Endothelial cell of umbilical vein (primary cell): ENCODE results near the gene ACADVL.

Experiments used
- CTCF ChIP-seq, 2 donors: IDR thresholded peaks; 1 replicate in 1 of 2; 2 replicates in 1 of 2; pipeline ENCODE4 v1.5.1; 2011; ENCODE audit warnings: low read length in 2 of 2, mild to moderate bottlenecking in 2 of 2, moderate library complexity in 2 of 2, control low read depth in 1 of 2, inconsistent platforms in 1 of 2, low read depth in 1 of 2; ENCODE audit not compliant: insufficient read depth in 1 of 2; ENCODE audit errors: extremely low read depth in 1 of 2
- MYC ChIP-seq: IDR thresholded peaks from one replicate; pipeline ENCODE4 v1.6.1; 2011; ENCODE audit warnings: mild to moderate bottlenecking, low read depth, low read length
- POLR2A ChIP-seq: IDR thresholded peaks from 2 replicates; pipeline ENCODE4 v1.6.1; 2012; ENCODE audit warnings: low read depth, mild to moderate bottlenecking, control low read depth, low read length

GRCh38 chr17:7215136-7215638 lies 4.6 kb upstream of the ACADVL start:
- TF ChIP-seq CTCF (IDR thresholded peaks at IDR 0.05; ENCODE audit: extremely low read depth in 1 of 2, insufficient read depth in 1 of 2, low read depth in 1 of 2, low read length in 2 of 2): no peak
- no peak for TF ChIP-seq POLR2A
- no peak for TF ChIP-seq MYC
